HEK293T (cell line): Measurements from ENCODE around the gene PLA2G4B.

Experiments
- CTCF ChIA-PET: fragments of 350-600 bp; formaldehyde crosslinking; extraction: SDS; loops from one replicate; lab custom pipeline; 2021; ENCODE audit warnings: antibody characterized with exemption, inconsistent platforms; lab: Yijun Ruan, JAX
- POLR2A ChIA-PET: fragments of 350-600 bp; formaldehyde crosslinking; extraction: SDS; loops from one replicate; lab custom pipeline; 2020; ENCODE audit warnings: antibody characterized with exemption, inconsistent platforms; lab: Yijun Ruan, JAX
- DNase-seq: peaks from one replicate; pipeline ENCODE4 v3.0.0; 2012; ENCODE audit warnings: mixed read lengths; ENCODE audit errors: extremely low spot score
- ARNT ChIP-seq: fragments of 450-650 bp; IDR thresholded peaks from 2 replicates; pipeline ENCODE4 v1.6.1; 2017; ENCODE audit warnings: mild to moderate bottlenecking
- BHLHE40 ChIP-seq: fragments of 450-650 bp; IDR thresholded peaks from 2 replicates; pipeline ENCODE4 v1.6.1; 2016; ENCODE audit warnings: mild to moderate bottlenecking, moderate library complexity, borderline replicate concordance
- CTBP1 ChIP-seq: fragments of 450-650 bp; IDR thresholded peaks from 2 replicates; pipeline ENCODE4 v1.6.1; 2016; ENCODE audit warnings: borderline replicate concordance
- ELF4 ChIP-seq: fragments of 450-650 bp; IDR thresholded peaks from 2 replicates; pipeline ENCODE4 v1.6.1; 2017; ENCODE audit warnings: antibody characterized with exemption
- FOXA1 ChIP-seq: fragments of 450-650 bp; IDR thresholded peaks from 2 replicates; pipeline ENCODE4 v1.6.1; 2016; ENCODE audit warnings: mild to moderate bottlenecking
- FOXK2 ChIP-seq: fragments of 450-650 bp; IDR thresholded peaks from 2 replicates; pipeline ENCODE4 v1.6.1; 2016; ENCODE audit warnings: mild to moderate bottlenecking
- FOXM1 ChIP-seq: fragments of 450-650 bp; IDR thresholded peaks from 2 replicates; pipeline ENCODE4 v1.6.1; 2017; ENCODE audit warnings: mild to moderate bottlenecking, borderline replicate concordance
- HDGF ChIP-seq: fragments of 450-650 bp; IDR thresholded peaks from 2 replicates; pipeline ENCODE4 v1.6.1; 2017; ENCODE audit warnings: antibody characterized with exemption, borderline replicate concordance
- L3MBTL2 ChIP-seq: fragments of 450-650 bp; conservative IDR thresholded peaks from 2 replicates; pipeline ENCODE4 v1.6.1; 2016; ENCODE audit warnings: mild to moderate bottlenecking
- LEF1 ChIP-seq: fragments of 450-650 bp; IDR thresholded peaks from 2 replicates; pipeline ENCODE4 v1.6.1; 2017; ENCODE audit warnings: mild to moderate bottlenecking, borderline replicate concordance
- NFRKB ChIP-seq: fragments of 450-650 bp; IDR thresholded peaks from 2 replicates; pipeline ENCODE4 v1.6.1; 2016; ENCODE audit warnings: mild to moderate bottlenecking, moderate library complexity
- PKNOX1 ChIP-seq: fragments of 450-650 bp; IDR thresholded peaks from 2 replicates; pipeline ENCODE4 v1.6.1; 2016
- SP1 ChIP-seq: fragments of 450-650 bp; IDR thresholded peaks from 2 replicates; pipeline ENCODE4 v1.6.1; 2017
- SUZ12 ChIP-seq: fragments of 450-650 bp; IDR thresholded peaks from 2 replicates; pipeline ENCODE4 v1.6.1; 2016; ENCODE audit warnings: mild to moderate bottlenecking
- TARDBP ChIP-seq: fragments of 450-650 bp; IDR thresholded peaks from 2 replicates; pipeline ENCODE4 v1.6.1; 2016
- ZNF384 ChIP-seq: fragments of 450-650 bp; IDR thresholded peaks from 2 replicates; pipeline ENCODE4 v1.6.1; 2016

PLA2G4B gene

GRCh38 chr15:41838400-41838897 is at the start of gene PLA2G4B:
TSS of gene PLA2G4B (plus strand) at chr15:41838847. CDS start at chr15:41838914, 67 bp downstream.
- ChIA-PET CTCF (interaction anchor here (1.4 kb wide), 1 partner anchor 31 kb away, joined by 3 read pairs; no protein-coding TSS in a partner anchor), POLR2A (no interaction called here)
- no peak for TF ChIP-seq SUZ12
- no peak for TF ChIP-seq FOXK2
- no peak for DNase-seq

- no peak for DNase-seq
- ChIA-PET POLR2A (no interaction called here), CTCF (interaction anchor here (1.4 kb wide), 1 partner anchor 23 kb away, joined by 4 read pairs; no protein-coding TSS in a partner anchor)
- TF ChIP-seq FOXM1 (no peak), PKNOX1 (no peak), HDGF (no peak), SP1 (no peak), ARNT (no peak), LEF1 (no peak), CTBP1 (no peak), ELF4 (no peak)
Observed at GRCh38 chr15:41789236-41789635, 49.4 kb upstream of the PLA2G4B start.

DNA sequence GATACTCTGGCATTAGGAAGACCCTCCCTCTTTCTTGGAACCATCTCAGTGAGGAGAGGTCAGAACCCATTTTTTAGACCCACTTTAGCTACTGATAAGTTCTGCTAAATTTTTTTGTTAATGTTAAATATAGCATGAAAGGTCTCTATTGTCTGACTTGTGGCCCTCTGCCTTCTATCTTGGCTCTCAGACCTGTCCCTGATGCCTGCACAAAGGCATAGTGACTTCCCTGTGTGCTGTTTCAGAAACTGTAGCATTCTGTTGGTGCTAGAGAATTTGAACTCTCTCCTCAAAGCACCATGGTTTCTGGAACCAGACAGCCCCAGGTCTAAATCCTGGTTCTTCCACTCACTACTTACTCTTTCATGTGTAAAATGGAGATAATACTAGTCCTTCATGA is 49.0 kb upstream of the PLA2G4B start:
- no peak for DNase-seq
- ChIA-PET CTCF (interaction anchor here (1.4 kb wide), 1 partner anchor 22 kb away, joined by 4 read pairs; no protein-coding TSS in a partner anchor), POLR2A (no interaction called here)
- TF ChIP-seq FOXK2 (no peak), ARNT (no peak)

GRCh38 chr15:41790169-41790568 is 48.5 kb upstream of the PLA2G4B start:
- TF ChIP-seq NFRKB (no peak), ZNF384 (no peak), FOXA1 (no peak), BHLHE40 (no peak)
- DNase-seq: no peak
- ChIA-PET POLR2A (no interaction called here), CTCF (no interaction called here)

DNA sequence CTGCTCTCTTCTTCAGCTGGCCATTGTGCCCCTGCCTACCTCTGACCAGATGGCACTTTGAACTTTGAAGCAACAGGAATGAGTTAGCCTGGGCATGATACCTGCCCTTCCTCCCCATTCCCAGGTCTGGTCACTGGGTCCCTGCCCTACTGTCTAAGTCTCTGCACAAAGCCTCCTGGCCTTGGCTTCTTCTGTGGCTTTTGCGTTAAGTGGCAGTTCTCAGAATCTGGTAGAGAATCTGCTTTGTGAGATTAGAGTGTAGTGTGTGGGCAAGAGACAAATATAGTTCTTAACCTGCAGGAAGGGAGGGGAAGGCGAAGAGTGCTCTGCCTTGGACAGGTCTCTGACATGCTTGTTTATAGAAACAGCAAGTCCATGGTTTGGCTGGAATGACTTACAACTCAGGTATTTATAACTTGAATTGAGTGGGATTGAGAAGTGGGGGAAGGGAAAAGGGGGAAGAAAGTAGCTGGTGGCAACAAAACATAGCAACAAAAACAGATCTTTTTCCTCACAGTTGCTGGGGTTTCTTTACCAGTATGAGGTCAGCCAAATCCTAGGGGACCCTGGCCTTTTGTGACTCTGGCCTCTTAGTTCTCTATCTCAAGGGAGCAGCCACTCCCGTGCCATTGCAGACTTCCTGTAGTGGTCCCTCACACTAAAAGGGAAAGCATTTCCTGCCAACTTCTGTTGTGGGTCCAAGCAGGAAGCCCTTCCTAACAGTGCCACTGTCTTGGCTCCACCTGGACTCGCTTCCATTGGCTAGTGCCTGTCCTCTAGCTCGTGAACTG is 47.7 kb upstream of the PLA2G4B start:
- POLR2A ChIA-PET: no interaction called here

DNA sequence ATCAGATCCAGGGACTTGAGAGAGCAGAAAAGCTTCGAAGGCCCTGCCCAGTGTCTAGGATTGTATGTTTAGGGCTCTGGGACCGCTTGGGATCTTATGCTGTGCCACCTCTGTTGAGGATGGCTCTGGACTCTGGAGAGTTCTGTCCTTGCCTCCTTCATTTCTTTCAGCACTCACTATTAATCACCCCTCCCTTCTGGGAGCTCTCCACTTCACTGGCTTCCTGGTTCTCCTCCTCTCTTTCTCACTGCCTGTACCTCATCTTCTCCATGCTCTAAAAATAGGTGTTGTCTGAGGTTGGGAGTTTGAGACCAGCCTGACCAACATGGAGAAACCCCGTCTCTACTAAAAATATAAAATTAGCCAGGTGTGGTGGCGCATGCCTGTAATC is 47.1 kb upstream of the PLA2G4B start:
- CTCF ChIA-PET: interaction anchor here (0.9 kb wide), 1 partner anchor 19 kb away, joined by 5 read pairs; no protein-coding TSS in a partner anchor
- DNase-seq: no peak
- TF ChIP-seq FOXA1 (no peak), CTBP1 (no peak), FOXK2 (no peak), PKNOX1 (no peak), HDGF (no peak), NFRKB (no peak), FOXM1 (no peak), BHLHE40 (no peak), ARNT (no peak), ZNF384 (no peak), TARDBP (no peak), LEF1 (no peak), L3MBTL2 (no peak), ELF4 (no peak), SUZ12 (no peak), SP1 (no peak)
- POLR2A ChIA-PET: no interaction called here

More for the DNA sequence above, 47.7 kb upstream of the PLA2G4B start:
- no peak for DNase-seq
- TF ChIP-seq ELF4: no peak
- no peak for TF ChIP-seq TARDBP
- TF ChIP-seq SUZ12: no peak
- no peak for TF ChIP-seq LEF1
- TF ChIP-seq PKNOX1: no peak
- TF ChIP-seq CTBP1: no peak
- no peak for TF ChIP-seq FOXA1
- TF ChIP-seq BHLHE40: no peak
- TF ChIP-seq SP1: no peak
- no peak for TF ChIP-seq ZNF384
- TF ChIP-seq HDGF: no peak
- CTCF ChIA-PET: interaction anchor here (0.9 kb wide), 1 partner anchor 18 kb away, joined by 5 read pairs; no protein-coding TSS in a partner anchor
